Peyer's patch (tissue), 4 donors: Measurements from ENCODE around the gene CLASP2. TPM values are rescaled to one million over a fixed set of nuclear protein-coding genes. Genes with fewer than 3 reads are reported as not detected.

Experiments
- DNase-seq, 3 donors: peaks; one replicate each; pipeline ENCODE4 v3.0.0-alpha.2; 2017 to 2019
- H3K27ac ChIP-seq, 4 donors: fragments of 200-600 bp; sonication (generic); one replicate each; pipeline ENCODE4 v1.5.1; 2016 to 2019
- H3K27me3 ChIP-seq, 2 donors: fragments of 200-600 bp; sonication (generic); one replicate each; pipeline ENCODE4 v1.5.1; 2019
- H3K36me3 ChIP-seq, 3 donors: fragments of 200-600 bp; sonication (generic); one replicate each; pipeline ENCODE4 v1.5.1; 2016 to 2019
- H3K4me1 ChIP-seq, 4 donors: fragments of 200-600 bp; sonication (generic); one replicate each; pipeline ENCODE4 v1.5.1; 2016 to 2019
- H3K4me3 ChIP-seq, 4 donors: fragments of 200-600 bp; sonication (generic); 1 replicate in 3 of 4; 2 replicates in 1 of 4; pipeline ENCODE4 v1.5.1; 2016 to 2019; ENCODE audit warnings: mild to moderate bottlenecking in 1 of 4
- H3K9me3 ChIP-seq, 4 donors: fragments of 200-600 bp; sonication (generic); one replicate each; pipeline ENCODE4 v1.5.1; 2016 to 2019; ENCODE audit warnings: mild to moderate bottlenecking in 1 of 4
- POLR2A ChIP-seq, 2 donors: fragments of 450-650 bp; IDR thresholded peaks; one replicate each; pipeline ENCODE4 v1.5.1; 2017; ENCODE audit warnings: antibody characterized with exemption in 2 of 2, mild to moderate bottlenecking in 2 of 2, moderate library complexity in 2 of 2
- total RNA-seq, 4 donors: library from RNA; depleted of rRNA; stranded (reverse); fragments of >200 nt; gene quantifications; one replicate each; pipeline ENCODE4 v1.1.0, GENCODE V29; 2016
- TF ChIP-seq, protein P1 (sequence below), 6 experiments: fragments of 450-650 bp in 4 of 6; fragments of 200-600 bp in 2 of 6; sonication (generic) in 1 of 6; IDR thresholded peaks; one replicate each; pipeline ENCODE4 v1.5.1; 2017 to 2019; ENCODE audit warnings: antibody characterized with exemption in 6 of 6, mild to moderate bottlenecking in 3 of 6, moderate library complexity in 1 of 6

Gene CLASP2
- total RNA-seq, 4 donors from 2014 or later = 37.0 to 73.4 (median 66.4) TPM

DNA sequence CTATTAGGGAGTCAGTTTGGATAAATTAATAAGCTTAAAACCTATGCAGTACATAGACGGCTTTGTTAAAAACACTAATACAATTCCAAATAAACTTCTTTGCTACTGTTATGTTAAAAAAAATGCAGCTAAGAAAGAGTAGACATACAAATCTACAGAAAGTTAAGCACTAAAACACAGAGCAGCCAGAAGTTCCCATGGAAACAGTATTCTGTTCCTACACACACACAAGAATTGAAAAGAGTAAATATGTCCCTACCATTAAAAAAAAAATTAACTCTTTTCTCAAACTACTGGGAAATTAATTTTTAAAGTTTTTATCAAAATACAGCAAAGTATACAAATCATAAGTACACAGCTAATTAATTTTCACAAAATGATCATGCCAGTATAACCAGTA, 71.6 kb downstream of the CLASP2 start:
- Histone ChIP-seq H3K27ac (no peak overlapping the region), H3K9me3 (no peaks in the 10 kb centered on the region), H3K27me3 (no peaks in the 10 kb centered on the region), H3K4me1 (no peaks in the 10 kb centered on the region), H3K4me3 (no peak overlapping the region), H3K36me3 (no peaks in the 10 kb centered on the region)
- no peak for DNase-seq
- TF ChIP-seq, protein P1, sequence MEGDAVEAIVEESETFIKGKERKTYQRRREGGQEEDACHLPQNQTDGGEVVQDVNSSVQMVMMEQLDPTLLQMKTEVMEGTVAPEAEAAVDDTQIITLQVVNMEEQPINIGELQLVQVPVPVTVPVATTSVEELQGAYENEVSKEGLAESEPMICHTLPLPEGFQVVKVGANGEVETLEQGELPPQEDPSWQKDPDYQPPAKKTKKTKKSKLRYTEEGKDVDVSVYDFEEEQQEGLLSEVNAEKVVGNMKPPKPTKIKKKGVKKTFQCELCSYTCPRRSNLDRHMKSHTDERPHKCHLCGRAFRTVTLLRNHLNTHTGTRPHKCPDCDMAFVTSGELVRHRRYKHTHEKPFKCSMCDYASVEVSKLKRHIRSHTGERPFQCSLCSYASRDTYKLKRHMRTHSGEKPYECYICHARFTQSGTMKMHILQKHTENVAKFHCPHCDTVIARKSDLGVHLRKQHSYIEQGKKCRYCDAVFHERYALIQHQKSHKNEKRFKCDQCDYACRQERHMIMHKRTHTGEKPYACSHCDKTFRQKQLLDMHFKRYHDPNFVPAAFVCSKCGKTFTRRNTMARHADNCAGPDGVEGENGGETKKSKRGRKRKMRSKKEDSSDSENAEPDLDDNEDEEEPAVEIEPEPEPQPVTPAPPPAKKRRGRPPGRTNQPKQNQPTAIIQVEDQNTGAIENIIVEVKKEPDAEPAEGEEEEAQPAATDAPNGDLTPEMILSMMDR (IDR thresholded peaks at IDR 0.05) = no peak
- no peak for TF ChIP-seq POLR2A (IDR thresholded peaks at IDR 0.05)

DNA sequence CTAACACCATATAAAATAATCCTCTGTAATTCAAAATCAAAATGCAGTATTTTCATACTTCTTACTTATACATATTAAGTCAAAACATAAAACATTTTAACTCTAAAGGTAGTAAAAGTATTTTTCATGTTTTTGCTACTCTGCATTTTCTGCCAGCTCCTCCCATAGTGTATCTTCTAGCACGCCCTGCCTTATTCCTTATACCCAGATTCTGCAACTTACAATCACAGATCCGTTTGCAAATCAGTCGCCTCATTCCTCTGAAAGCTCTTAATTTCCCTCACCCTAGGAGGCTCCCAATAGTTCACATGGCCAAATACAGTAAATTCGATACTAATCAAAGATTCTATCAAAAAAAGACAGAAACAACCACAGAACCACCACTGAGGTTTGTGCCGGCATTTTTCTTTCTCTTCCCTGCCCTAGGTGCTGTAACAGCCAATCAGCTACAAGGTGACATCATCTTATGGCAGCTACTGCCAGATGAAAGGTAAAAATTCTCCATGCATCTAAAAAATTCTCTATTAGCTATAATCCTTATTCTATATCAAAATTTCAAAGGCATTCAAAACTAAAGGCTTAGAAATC, 72.9 kb downstream of the CLASP2 start:
- peak overlapping the region in 2 of 4 donors; percentile 30 to 43 for H3K4me3 ChIP-seq

DNA sequence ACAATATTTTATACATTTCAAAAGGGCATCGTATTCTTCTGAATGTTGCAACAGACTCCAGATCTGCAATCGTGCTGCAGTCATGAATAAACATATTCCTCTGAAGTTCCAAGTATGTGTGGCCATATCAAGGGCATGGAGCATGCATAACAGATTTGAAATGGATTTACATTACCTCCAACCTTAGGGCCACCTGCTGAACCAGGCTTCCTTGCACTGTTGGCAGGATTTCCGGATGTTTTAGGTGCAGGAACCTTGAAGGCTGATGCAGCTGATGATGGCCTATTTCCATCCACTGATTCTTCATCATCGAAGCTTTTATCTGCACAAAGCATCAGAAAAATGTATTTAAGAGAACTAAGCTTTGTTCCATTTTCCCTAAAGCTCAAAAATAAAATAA, 73.5 kb downstream of the CLASP2 start:
- H3K4me3 ChIP-seq = no peak overlapping the region
- H3K9me3 ChIP-seq = no peaks in the 10 kb centered on the region

More for the DNA sequence above, 72.9 kb downstream of the CLASP2 start:
- Histone ChIP-seq H3K36me3 (no peaks in the 10 kb centered on the region), H3K9me3 (no peaks in the 10 kb centered on the region), H3K27me3 (no peaks in the 10 kb centered on the region), H3K27ac (no peak overlapping the region), H3K4me1 (no peaks in the 10 kb centered on the region)
- TF ChIP-seq, protein P1 (IDR thresholded peaks at IDR 0.05) = no peak
- TF ChIP-seq POLR2A (IDR thresholded peaks at IDR 0.05) = no peak
- DNase-seq = no peak

DNA sequence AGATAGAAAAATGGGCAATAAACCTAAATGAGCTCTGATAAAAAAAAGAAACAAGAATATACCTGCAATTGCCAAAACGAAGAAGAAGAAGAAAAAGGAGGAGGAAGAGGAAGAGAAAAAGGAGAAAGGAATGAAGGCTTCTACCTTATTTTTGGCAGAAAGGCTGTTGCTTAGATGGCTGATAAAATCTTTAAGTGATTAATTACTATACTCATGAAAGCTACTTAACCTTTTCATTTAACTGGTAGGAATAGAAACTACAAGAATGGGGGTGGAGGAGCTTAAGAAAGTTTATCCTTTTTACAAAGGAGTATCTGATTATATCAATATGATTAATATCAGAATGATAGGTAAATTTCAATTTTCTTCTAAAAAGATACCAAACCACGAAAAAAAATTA, 75.2 kb downstream of the CLASP2 start:
- TF ChIP-seq POLR2A (IDR thresholded peaks at IDR 0.05) = no peak
- no peak for DNase-seq
- Histone ChIP-seq H3K4me1 (no peaks in the 10 kb centered on the region), H3K27ac (no peak overlapping the region), H3K27me3 (no peaks in the 10 kb centered on the region), H3K9me3 (no peaks in the 10 kb centered on the region), H3K4me3 (no peak overlapping the region), H3K36me3 (peaks cover 0 to 5% (median 0%) of the 10 kb centered on the region in 3 donors)

More for the DNA sequence above, 73.5 kb downstream of the CLASP2 start:
- H3K4me1 ChIP-seq = no peaks in the 10 kb centered on the region
- no peaks in the 10 kb centered on the region for H3K27me3 ChIP-seq
- no peak for DNase-seq
- no peaks in the 10 kb centered on the region for H3K36me3 ChIP-seq
- TF ChIP-seq, protein P1 (IDR thresholded peaks at IDR 0.05) = no peak
- TF ChIP-seq POLR2A (IDR thresholded peaks at IDR 0.05) = no peak
- no peak overlapping the region for H3K27ac ChIP-seq

DNA sequence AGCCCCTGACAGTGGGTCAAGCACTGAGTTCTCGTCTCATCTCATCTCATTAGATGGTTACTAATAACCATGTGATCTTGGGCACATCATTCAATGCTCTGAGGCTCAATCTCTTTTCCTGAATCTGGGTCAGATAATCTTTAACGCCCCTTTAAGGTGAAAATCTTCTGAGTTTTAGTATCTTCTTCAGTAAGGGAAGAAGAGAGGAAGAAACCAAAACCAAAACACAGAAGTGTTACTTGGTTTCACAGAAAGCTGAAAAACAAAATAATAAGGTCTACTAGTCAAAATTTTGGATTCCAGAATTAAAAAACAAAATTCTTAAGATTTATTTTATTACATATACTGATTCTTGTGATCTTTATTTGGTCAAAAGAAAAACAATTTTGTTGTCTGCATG, 78.2 kb downstream of the CLASP2 start:
- no peaks in the 10 kb centered on the region for H3K27me3 ChIP-seq
- H3K27ac ChIP-seq = no peak overlapping the region
- H3K4me1 ChIP-seq = peaks cover 0 to 7% (median 0%) of the 10 kb centered on the region in 4 donors
- H3K36me3 ChIP-seq = peaks cover 0 to 5% (median 0%) of the 10 kb centered on the region in 3 donors
- no peak overlapping the region for H3K4me3 ChIP-seq
- H3K9me3 ChIP-seq = no peaks in the 10 kb centered on the region
- TF ChIP-seq, protein P1 (IDR thresholded peaks at IDR 0.05) = no peak
- no peak for TF ChIP-seq POLR2A (IDR thresholded peaks at IDR 0.05)
- DNase-seq = no peak

DNA sequence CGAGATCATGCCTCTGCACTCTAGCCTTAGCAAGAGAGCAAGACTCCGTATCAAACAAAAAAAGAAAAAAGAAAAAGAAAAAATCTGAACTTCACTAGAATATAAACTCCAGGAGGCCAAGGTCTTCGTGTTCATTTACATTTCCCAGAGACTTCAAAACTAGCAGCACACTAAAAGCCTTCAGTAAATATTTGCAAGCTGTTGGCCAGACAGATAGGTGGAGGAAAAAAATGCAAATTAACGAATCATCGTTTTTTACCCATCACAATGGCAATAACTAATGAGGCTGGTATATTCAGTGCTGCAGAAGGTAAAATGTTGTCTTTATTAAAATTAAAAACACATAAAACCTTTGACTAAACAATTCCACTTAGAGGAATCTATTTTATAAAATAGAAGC, 80.6 kb downstream of the CLASP2 start:
- no peaks in the 10 kb centered on the region for H3K27me3 ChIP-seq
- H3K36me3 ChIP-seq = peaks cover 0 to 5% (median 0%) of the 10 kb centered on the region in 3 donors
- TF ChIP-seq, protein P1 (IDR thresholded peaks at IDR 0.05) = no peak
- TF ChIP-seq POLR2A (IDR thresholded peaks at IDR 0.05) = no peak

More for the DNA sequence above, 80.6 kb downstream of the CLASP2 start:
- Histone ChIP-seq H3K4me3 (no peak overlapping the region), H3K4me1 (peaks cover 0 to 7% (median 0%) of the 10 kb centered on the region in 4 donors), H3K27ac (no peak overlapping the region), H3K9me3 (no peaks in the 10 kb centered on the region)
- no peak for DNase-seq
